GM10266 (cell line): ENCODE results near the gene MED27.

Experiments used
- DNase-seq: peaks from one replicate; pipeline ENCODE4 v3.0.0; 2012; ENCODE audit errors: extremely low spot score
- TF ChIP-seq, protein P1 (sequence below): IDR thresholded peaks from 2 replicates; pipeline ENCODE4 v1.5.1; 2012; ENCODE audit warnings: mild to moderate bottlenecking, low read depth; ENCODE audit not compliant: control insufficient read depth, insufficient read depth; ENCODE audit errors: missing control alignments

Gene MED27

DNA sequence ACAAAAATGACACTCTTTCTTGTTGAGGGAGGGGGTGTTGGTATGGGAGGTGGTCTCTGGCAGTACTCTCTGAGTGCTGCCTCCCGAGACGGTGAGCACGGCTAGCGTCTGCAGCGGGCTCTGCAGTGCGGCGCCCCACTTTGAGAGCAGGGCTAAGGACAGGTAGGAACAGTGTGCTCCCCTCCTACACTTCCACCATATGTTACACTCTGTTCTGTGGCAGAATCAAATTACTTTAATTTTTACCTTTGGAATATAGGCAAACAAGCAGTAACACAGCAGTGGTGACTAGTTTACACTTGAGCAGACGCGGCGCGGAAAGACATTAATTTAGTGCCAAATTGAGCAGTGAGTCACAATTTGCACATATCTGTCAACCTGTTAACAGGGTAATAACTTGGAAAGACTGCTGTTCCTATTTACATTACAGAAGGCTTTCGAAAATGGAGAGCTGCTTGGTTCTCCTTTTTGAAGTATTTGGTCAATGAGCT is 136.3 kb downstream of the MED27 start:
- TF ChIP-seq, protein P1, sequence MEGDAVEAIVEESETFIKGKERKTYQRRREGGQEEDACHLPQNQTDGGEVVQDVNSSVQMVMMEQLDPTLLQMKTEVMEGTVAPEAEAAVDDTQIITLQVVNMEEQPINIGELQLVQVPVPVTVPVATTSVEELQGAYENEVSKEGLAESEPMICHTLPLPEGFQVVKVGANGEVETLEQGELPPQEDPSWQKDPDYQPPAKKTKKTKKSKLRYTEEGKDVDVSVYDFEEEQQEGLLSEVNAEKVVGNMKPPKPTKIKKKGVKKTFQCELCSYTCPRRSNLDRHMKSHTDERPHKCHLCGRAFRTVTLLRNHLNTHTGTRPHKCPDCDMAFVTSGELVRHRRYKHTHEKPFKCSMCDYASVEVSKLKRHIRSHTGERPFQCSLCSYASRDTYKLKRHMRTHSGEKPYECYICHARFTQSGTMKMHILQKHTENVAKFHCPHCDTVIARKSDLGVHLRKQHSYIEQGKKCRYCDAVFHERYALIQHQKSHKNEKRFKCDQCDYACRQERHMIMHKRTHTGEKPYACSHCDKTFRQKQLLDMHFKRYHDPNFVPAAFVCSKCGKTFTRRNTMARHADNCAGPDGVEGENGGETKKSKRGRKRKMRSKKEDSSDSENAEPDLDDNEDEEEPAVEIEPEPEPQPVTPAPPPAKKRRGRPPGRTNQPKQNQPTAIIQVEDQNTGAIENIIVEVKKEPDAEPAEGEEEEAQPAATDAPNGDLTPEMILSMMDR: no peak
- DNase-seq: no peak

DNA sequence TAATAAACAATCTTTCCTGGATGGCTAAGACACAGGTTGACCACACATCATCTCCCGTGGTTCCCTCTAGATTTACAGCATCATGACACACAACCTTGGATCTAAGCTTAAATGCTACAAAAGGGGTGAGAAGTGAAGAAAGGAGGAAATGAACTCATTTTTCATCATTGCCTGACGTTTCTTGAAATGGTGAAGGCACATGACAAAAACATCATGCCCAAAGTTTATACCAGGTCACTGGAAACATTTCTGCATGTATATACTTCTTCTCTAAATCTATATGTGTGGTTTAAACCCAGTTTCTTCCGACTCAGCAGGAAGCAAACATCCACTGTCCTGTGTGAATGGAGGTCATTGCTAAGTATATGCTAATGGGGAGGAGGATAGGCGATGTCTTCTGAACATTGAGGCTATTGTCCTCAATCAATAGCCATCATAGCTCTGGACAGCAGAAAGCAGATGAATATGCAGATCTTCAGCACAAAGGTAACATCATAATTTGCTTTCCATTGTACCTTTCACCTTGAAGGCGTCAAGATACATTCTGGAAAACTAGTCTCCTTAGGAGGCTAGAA is 137.4 kb downstream of the MED27 start:
- TF ChIP-seq, protein P1: no peak
- DNase-seq: no peak

DNA sequence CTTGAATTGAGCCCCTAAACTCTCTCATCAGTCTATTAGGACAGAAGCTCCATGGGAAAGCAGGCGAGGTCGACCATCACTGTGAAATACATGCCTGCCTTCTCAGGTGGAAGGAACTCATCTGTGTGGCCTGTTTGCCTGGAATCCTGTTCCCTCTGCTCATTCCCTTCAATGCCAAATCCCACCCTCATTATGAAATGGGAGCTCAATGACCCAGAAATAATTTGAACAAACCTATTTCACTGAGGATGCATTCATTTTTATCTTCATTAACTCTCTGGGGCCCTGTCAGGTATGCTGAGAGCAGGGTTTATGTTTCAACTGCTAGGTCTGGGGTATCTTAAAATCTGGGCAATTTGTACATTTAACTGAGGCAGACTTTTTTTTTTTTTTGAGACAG is 142.2 kb downstream of the MED27 start:
- TF ChIP-seq, protein P1: no peak

DNA sequence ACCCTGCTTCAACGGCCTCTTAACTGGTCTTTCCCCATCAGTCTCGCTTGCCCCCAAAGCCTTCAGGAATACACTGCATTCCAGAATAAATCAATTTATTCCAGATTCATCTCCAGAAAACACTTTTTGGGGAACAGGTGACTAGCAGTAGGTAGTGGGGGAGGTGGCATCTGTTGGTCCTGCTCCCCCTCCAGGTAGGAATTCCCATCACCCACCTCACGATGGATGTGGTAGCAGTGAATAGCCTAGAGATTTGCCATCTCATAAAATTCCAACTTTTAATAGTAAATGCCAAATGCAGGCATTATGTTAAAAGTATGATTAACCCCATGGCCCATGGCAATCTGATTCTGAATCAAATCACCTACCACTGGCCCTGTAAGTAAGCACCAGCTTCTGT is 142.7 kb downstream of the MED27 start:
- no peak for DNase-seq
- TF ChIP-seq, protein P1: no peak

More for the DNA sequence above, 142.2 kb downstream of the MED27 start:
- DNase-seq: no peak

DNA sequence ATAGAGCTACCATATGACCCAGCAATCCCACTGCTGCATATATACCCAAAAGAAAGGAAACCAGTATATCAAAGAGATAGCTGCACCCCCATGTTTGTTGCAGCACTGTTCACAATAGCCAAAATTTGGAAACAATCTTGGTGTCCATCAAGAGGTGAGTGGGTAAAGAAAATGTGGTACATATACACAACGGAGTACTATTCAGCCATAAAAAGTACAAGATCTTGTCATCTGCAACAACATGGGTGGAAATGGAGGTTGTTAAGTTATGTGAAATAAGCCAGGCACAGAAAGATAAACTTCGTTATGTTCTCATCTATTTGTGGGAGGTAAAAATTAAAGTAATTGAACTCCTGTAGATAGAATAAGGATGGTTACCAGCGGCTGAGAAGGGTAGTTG is 145.0 kb downstream of the MED27 start:
- TF ChIP-seq, protein P1: no peak
- no peak for DNase-seq

DNA sequence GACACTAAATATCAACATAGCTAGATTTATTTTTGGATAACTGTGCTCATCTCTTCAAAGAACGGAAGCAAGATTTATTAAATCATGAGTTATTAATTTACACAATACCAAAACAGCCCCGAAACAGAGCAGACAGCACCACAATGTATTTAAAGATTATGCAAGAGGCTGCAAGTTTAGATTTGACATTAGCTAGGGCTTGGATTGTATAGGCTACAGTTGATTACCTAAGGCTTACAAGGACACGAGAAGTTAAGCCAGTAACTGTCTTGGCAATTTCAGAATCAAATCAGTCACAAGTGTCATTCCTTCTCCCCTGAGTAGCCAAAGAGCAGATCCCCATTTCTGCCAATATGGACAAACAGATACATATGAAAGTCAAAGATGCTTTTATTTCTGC is 152.6 kb downstream of the MED27 start:
- no peak for DNase-seq
- TF ChIP-seq, protein P1: no peak

DNA sequence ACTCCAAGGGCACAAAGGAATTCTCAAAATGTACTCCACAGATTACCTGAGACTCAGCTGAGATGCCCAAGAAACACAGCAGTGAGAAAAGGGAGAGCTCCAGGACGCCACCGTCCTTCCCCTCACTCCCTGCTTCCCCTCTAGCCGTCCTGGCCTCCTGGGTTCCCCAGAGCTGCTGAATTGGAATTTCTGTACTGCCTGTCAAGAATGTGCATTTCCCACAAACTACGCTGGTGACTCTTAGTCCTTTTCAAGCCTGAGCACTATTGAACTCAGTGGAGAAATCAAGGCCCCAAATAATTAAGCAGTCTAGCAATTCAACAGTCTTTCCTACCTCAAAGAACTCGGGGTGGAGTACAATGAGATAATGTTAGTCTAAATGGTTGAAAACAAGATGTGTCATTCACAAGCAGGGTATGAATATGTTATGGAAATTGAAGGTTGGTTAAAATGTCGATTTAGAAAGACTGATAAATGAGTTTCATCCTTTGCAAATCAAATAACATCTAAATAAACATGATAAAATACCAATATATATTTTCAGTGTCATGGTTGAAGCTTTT is 153.2 kb downstream of the MED27 start:
- no peak for DNase-seq
- TF ChIP-seq, protein P1: no peak
